T-helper 1 cell treated with Interleukin-12 subunit alpha and Interleukin-12 subunit beta and Interleukin-4 antibody, amounts not matched to agents 30 μg/mL and 1 μg/mL, for 36 hours (primary cell): Measurements from ENCODE around the gene KLHL8.

Source experiments
- H3K27ac Mint-ChIP-seq: one replicate; pipeline ENCODE4 v1.8.0; 2021; ENCODE audit warnings: mild to moderate bottlenecking, mixed read lengths
- H3K27me3 Mint-ChIP-seq: one replicate; pipeline ENCODE4 v1.8.0; 2021; ENCODE audit warnings: low read depth, mixed read lengths
- H3K36me3 Mint-ChIP-seq: one replicate; pipeline ENCODE4 v1.8.0; 2021; ENCODE audit warnings: low read depth, mixed read lengths
- H3K4me1 Mint-ChIP-seq: one replicate; pipeline ENCODE4 v1.8.0; 2021; ENCODE audit warnings: low read depth, mixed read lengths
- H3K4me3 Mint-ChIP-seq: one replicate; pipeline ENCODE4 v1.8.0; 2021; ENCODE audit warnings: mild to moderate bottlenecking, moderate library complexity, mixed read lengths
- H3K9me3 Mint-ChIP-seq: one replicate; pipeline ENCODE4 v1.8.0; 2021; ENCODE audit warnings: mixed read lengths

KLHL8 gene

DNA sequence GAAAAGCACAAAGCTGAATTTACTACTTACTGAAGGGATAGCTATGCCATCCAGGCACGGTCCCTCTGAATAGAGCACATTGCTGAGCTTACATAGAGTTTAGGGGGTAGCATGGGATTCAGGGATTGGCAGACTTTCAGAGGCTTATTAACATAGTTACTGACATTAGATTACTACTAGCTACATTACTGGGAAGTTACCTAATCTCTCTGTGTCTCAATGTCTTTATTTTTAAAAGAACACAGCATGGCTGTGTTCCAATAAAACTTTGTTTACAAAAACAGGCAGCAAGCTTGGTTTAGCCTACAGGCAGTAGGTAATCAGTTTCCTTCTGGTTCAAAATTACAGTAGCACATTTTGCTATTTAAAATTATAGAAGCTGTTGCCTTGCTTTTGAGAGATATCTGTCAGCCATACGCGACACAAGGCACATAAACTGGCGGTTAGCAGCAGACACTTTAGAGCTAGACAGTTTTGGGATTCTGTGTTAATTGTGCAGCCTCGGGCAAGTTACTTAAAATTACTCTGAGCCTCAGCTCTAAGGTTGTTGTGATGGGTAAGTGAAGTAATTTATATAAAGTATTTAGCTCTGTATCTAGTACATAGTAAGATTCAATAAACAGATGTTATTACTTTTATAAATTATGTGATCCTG lies 6.9 kb downstream of the KLHL8 start:
- Mint-ChIP-seq H3K4me3 (no peak overlapping the region), H3K9me3 (no peaks in the 10 kb centered on the region), H3K27me3 (no peaks in the 10 kb centered on the region), H3K27ac (no peak overlapping the region), H3K4me1 (peaks cover 7% of the 10 kb centered on the region), H3K36me3 (peaks cover 2% of the 10 kb centered on the region)

DNA sequence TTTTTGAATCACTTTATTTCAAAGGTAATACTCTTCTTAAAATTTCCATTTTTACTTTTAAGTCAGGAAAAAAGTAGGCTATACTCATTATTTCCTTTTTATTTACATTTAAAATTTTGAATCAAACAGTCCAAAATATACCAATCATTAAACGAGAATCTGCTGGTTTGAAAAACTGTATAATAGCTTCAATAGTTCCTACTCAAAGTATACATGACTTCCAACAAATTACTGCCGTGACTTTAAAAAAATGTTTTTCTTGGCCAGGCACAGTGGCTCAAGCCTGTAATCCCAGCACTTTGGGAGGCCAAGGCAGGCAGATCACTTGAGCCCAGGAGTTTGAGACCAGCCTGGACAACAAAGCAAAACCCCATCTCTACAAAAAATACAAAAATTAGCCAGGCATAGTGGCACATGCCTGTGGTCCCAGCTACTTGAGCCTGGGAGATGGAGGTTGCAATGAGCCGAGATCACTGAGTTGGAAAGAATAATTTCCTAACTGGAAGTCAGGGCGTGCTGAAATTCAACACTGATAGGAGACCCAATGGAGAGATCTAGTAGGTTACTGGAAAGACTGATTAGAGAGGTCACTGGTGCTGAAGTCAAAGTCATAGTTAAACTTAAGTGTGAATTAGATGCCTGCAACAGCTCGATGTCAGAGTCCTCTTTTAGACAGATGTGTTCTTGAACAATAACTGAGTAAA lies 9.0 kb downstream of the KLHL8 start:
- Mint-ChIP-seq H3K4me1 (peaks cover 7% of the 10 kb centered on the region), H3K4me3 (no peak overlapping the region), H3K36me3 (peaks cover 1% of the 10 kb centered on the region), H3K27me3 (no peaks in the 10 kb centered on the region), H3K27ac (no peak overlapping the region), H3K9me3 (no peaks in the 10 kb centered on the region)

DNA sequence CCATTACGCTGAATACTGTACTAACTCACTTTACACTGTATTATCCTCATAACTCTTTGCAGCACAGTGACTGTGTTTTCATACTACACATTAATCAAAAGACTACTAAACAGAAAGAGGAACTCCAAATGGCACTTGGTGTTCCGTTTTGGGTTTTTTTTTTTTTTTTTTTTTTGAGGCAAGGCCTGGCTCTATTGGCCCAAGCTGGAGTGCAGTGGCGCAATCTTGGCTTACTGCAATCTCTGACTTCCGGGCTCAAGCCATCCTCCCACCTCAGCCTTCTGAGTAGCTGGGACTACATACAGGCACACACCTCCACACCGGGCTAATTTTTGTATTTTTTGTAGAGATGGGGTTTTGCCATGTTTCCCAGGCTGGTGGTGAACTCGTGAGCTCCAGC lies 10.7 kb downstream of the KLHL8 start:
- Mint-ChIP-seq H3K4me1 (peaks cover 7% of the 10 kb centered on the region), H3K27ac (no peak overlapping the region), H3K27me3 (no peaks in the 10 kb centered on the region), H3K4me3 (peak overlapping the region; percentile 69), H3K36me3 (peaks cover 1% of the 10 kb centered on the region), H3K9me3 (peaks cover 4% of the 10 kb centered on the region)

DNA sequence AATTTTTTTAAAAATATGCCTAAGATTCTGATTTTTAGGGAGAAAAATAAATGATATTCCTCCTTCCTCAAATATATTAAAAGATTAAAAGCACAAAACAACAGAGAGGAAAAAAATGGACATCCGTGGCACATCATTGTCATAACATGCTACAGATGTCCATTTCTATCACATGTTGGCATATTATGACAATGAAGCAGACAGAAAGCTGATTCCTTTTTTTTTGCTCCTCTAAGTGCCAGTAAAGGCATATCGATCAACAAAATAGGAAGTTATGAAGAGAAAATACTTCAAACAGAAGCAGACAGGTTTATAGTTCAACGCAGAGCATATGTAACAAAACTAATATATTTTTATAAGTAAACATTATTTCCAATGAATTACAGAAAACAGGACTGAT lies 11.2 kb downstream of the KLHL8 start:
- Mint-ChIP-seq H3K27me3 (no peaks in the 10 kb centered on the region), H3K4me3 (peak overlapping the region; percentile 30), H3K36me3 (peaks cover 1% of the 10 kb centered on the region), H3K27ac (no peak overlapping the region), H3K4me1 (peaks cover 7% of the 10 kb centered on the region), H3K9me3 (peaks cover 9% of the 10 kb centered on the region)

DNA sequence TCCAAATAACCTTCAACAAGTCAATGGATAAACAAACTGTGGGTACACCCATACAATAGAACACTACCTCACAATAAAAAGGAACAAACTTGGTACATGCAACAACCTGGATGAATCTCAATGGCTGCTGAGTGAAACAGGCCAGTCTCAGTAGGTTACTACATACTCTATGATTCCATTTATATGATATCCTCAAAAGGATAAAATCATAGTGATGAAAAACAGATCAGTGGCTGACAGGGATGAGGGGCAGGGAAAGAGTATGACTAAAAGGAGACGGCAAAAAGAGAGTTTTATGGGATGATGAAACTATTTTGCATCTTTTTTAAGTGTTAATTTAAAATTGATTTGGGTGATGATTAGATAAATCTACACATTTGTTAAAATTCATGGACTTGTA lies 15.9 kb downstream of the KLHL8 start:
- Mint-ChIP-seq H3K27me3 (no peaks in the 10 kb centered on the region), H3K4me3 (no peak overlapping the region), H3K9me3 (peaks cover 35% of the 10 kb centered on the region), H3K27ac (no peak overlapping the region), H3K4me1 (peaks cover 5% of the 10 kb centered on the region), H3K36me3 (peaks cover 6% of the 10 kb centered on the region)

DNA sequence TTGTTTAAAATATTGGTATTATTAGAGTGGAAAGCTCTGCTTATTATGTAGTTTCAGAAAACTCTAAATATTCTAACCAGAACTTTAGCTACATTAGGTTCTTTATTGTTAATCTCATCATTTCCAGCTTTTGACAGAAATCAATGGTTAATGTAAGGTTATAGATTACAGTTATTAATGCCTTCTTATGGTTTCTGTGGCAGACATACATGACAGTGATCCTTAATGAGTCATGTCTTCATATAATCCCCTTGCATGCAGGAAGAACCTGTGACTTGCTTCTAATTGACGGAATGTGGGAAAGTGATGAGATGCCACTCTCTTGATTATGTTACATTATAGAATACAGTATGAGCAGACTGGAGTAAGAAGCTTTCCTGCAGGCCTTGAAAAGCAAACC lies 23.5 kb downstream of the KLHL8 start:
- no peak overlapping the region for H3K27ac Mint-ChIP-seq
- no peaks in the 10 kb centered on the region for H3K27me3 Mint-ChIP-seq
- peaks cover 9% of the 10 kb centered on the region for H3K9me3 Mint-ChIP-seq
- no peaks in the 10 kb centered on the region for H3K36me3 Mint-ChIP-seq
- peaks cover 3% of the 10 kb centered on the region for H3K4me1 Mint-ChIP-seq
- no peak overlapping the region for H3K4me3 Mint-ChIP-seq

DNA sequence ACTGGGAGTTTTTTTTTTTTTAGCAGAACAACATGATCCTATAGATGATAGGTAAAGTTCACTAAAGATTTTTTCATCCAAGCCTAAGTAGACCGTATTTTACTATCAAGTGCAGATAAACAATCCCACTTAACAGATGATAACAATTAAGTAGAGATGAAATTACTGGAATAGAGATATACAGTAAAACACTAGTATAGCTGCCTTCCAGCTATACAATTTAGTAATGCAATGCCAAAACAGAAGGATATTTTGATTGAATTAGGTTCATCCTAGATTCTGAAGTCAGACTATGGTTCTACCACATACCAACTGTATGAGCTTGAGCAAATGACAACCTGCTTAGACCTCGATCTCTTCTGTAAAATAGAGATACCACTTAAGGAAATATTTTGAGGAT lies 24.3 kb downstream of the KLHL8 start:
- Mint-ChIP-seq H3K36me3 (no peaks in the 10 kb centered on the region), H3K27me3 (no peaks in the 10 kb centered on the region), H3K4me3 (no peak overlapping the region), H3K27ac (no peak overlapping the region), H3K9me3 (peaks cover 2% of the 10 kb centered on the region), H3K4me1 (peaks cover 3% of the 10 kb centered on the region)

DNA sequence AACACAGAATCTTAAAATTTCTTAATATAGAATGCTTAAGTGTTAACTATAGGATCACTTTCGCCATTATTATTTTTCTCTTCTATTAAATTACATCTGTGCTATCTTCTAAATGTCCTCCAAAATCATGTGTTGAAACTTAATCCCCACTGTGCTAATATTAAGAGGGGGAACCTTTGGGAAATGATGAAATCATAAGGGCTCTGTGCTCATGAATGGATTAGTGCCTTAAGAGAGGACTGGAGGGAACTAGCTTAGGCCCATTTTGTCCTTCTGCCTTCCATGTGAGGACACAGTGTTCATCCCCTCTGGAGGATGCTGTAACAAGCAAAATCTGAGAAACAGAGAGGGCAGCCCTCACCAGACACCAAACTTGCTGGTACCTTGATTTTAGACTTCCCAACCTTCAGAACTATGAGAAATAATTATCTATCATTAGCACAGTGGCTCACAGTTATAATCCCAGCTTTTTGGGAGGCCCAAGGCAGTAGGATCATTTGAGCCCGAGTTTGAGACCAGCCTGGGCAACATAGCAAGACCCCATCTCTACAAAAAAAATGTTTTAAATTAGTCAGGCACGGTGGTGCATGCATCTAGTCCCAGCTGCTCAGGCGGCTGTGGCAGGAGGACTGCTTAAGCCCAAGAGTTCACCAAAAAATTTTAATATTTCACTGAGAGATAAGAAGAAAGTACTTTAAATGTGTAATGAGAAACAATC lies 26.3 kb downstream of the KLHL8 start:
- H3K27me3 Mint-ChIP-seq: no peaks in the 10 kb centered on the region
- peaks cover under 1% of the 10 kb centered on the region for H3K4me1 Mint-ChIP-seq
- no peaks in the 10 kb centered on the region for H3K36me3 Mint-ChIP-seq
- H3K9me3 Mint-ChIP-seq: no peaks in the 10 kb centered on the region
- no peak overlapping the region for H3K27ac Mint-ChIP-seq
- H3K4me3 Mint-ChIP-seq: no peak overlapping the region

DNA sequence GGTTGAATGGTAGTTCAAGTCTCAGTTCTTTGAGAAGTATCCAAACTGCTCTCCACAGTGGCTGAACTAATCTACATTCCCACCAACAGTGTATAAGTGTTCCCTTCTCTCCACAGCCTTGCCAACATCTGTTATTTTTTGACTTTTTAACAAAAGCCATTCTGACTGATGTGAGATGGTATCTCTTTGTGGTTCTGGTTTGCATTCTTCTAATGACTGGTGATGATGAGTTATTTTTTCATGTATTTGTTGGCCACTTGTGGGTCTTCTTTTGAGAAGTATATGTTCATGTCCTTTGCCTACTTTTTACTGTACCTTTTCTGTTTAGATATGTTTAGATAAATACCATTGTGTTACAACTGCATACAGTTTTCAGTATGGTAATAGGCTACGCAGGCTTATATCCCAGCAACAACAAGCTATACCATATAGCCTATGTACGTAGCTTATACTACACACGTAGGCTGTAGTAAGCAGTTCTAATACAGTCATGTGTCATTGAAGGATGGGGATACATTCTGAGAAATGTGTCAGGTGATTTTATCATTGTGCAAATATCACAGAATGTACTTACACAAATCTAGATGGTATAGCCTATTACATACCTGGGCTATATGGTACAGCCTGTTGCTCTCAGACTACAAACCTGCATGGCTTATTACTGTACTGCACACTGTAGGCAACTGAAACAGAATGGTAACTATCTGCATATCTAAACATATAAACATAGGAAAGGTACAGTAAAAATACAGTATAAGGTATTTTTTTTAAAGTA lies 28.1 kb downstream of the KLHL8 start:
- Mint-ChIP-seq H3K9me3 (no peaks in the 10 kb centered on the region), H3K36me3 (no peaks in the 10 kb centered on the region), H3K27me3 (no peaks in the 10 kb centered on the region), H3K4me1 (no peaks in the 10 kb centered on the region), H3K27ac (no peak overlapping the region), H3K4me3 (no peak overlapping the region)

DNA sequence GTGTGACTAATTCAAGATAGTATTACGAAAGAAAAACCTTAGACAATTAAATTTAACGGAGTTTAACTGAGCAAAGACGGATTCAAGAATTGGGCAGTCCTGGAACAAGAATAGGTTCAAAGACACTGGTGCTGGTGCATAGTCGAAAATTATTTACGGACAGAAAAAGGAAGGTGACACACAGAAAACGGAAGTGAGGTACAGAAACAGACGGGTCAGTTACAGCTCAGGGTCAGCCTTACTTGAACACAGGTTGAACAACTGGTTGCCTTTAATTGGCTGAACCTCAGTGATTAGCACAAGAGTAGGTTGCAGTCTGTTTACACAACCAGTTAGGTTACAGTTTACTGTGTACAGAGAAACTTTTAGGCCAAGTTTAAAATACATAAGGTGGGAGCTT lies 31.5 kb downstream of the KLHL8 start:
- Mint-ChIP-seq H3K27me3 (no peaks in the 10 kb centered on the region), H3K4me3 (no peak overlapping the region), H3K27ac (no peak overlapping the region), H3K4me1 (no peaks in the 10 kb centered on the region), H3K9me3 (no peaks in the 10 kb centered on the region), H3K36me3 (no peaks in the 10 kb centered on the region)

DNA sequence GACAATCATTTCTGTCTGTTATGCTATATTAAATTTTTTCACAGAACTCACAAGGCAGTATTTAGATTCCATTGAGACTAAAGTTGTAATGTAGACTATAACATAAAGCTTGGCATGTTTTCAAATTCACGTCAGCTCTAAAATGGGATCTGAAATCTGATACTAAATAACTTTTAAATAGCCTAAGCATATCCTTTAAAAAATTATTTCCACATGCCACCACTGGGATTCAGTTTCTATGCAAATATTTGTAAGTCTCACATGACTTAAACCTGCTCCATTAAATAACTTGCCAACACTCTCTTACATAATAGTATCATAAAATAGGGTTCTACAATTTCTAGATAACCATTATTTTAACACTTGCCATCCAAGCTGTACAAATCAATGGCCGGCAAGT lies 32.4 kb downstream of the KLHL8 start:
- Mint-ChIP-seq H3K4me1 (no peaks in the 10 kb centered on the region), H3K27ac (no peak overlapping the region), H3K27me3 (no peaks in the 10 kb centered on the region), H3K36me3 (no peaks in the 10 kb centered on the region), H3K4me3 (no peak overlapping the region), H3K9me3 (no peaks in the 10 kb centered on the region)

DNA sequence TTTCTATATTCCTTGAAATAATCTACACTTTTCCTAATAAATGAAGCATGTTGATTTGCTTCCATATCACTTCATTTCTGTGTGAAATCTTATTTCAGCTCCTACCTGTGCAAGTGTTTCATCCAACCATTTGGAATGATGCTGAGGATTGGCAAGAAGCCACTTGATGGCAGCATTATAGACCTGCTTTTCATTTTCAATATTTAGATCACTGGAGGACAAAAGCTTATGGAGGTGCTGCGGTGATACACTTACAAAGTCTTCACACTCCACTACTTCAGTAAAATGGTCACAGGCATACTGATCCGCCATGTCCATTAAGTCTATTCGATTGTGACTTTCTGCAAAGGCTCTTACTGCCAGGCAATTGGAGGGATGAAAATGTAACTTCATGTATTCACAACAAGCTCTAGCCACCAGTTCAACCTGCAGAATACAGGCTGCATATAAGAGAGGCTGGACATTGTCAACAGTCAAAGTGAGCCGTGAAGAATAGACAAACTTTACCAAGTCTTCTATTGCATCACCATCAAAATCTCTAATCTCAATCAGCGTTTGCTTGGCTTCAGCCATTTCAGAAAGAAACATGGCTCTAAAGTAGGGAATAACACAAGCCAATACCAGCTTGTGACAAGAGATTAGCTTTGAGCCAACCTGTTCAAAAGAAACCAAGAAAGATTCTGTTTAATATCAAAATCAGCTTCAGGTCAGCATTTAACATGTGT lies 35.1 kb downstream of the KLHL8 start:
- Mint-ChIP-seq H3K9me3 (no peaks in the 10 kb centered on the region), H3K36me3 (peaks cover 2% of the 10 kb centered on the region), H3K27me3 (no peaks in the 10 kb centered on the region), H3K4me1 (no peaks in the 10 kb centered on the region), H3K27ac (no peak overlapping the region), H3K4me3 (no peak overlapping the region)

DNA sequence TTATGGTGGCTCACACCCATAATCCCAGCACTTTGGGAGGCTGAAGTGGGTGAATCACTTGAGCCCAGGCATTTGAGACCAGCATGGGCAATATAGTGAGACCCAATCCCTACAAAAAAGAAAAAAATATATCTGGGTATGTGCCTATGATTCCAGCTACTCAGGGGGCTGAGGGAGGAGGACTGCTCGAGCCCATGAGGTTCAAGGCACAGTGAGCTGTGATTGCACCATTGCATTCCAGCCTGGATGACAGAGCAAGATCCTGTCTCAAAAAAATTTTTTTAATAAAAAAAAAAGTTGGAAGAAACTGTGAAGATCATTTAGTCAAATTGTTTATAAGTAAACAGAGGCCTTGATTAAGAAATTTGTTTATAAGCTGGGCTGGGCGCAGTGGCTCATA lies 39.7 kb downstream of the KLHL8 start:
- Mint-ChIP-seq H3K27ac (no peak overlapping the region), H3K9me3 (no peaks in the 10 kb centered on the region), H3K27me3 (no peaks in the 10 kb centered on the region), H3K4me1 (no peaks in the 10 kb centered on the region), H3K36me3 (peaks cover 6% of the 10 kb centered on the region), H3K4me3 (no peak overlapping the region)

DNA sequence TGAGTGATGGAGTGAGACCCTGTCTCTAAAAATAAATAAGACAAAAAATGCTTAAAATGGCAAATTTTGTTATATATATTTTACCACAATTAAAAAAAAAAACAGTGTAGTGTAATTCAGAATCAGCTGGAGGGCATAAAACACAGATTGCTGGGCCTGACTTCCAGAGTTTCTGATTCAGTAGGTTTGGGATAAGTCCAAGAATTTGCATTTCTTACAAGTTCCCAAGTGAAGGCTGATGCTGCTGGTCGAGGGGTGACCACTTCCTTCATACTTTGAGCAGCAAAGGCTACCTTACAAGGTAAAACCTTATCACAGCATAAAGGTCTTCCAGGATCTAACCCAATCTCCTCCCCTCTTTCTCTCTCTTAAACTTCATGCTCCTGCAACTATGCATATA lies 40.7 kb downstream of the KLHL8 start:
- no peaks in the 10 kb centered on the region for H3K4me1 Mint-ChIP-seq
- H3K9me3 Mint-ChIP-seq: no peaks in the 10 kb centered on the region
- H3K27me3 Mint-ChIP-seq: no peaks in the 10 kb centered on the region
- H3K27ac Mint-ChIP-seq: no peak overlapping the region
- H3K4me3 Mint-ChIP-seq: no peak overlapping the region
- H3K36me3 Mint-ChIP-seq: peaks cover 6% of the 10 kb centered on the region
